Ascending aorta (tissue), 2 donors: ENCODE results near the gene STK35. TPM values are rescaled to one million over a fixed set of nuclear protein-coding genes. Genes with fewer than 3 reads are reported as not detected.

Source experiments
- DNase-seq, 2 donors: peaks; one replicate each; pipeline ENCODE4 v3.0.0-alpha.2; 2019; ENCODE audit warnings: low spot score in 2 of 2
- H3K27ac ChIP-seq, 2 donors: fragments of 200-600 bp; sonication (generic); one replicate each; pipeline ENCODE4 v1.5.1; 2016 to 2017; ENCODE audit warnings: mild to moderate bottlenecking in 1 of 2
- H3K27me3 ChIP-seq: fragments of 200-600 bp; sonication (generic); one replicate; pipeline ENCODE4 v1.5.1; 2017
- H3K36me3 ChIP-seq, 2 donors: fragments of 200-600 bp; sonication (generic); one replicate each; pipeline ENCODE4 v1.5.1; 2016
- H3K4me1 ChIP-seq, 2 donors: fragments of 200-600 bp; sonication (generic); one replicate each; pipeline ENCODE4 v1.5.1; 2016 to 2017; ENCODE audit warnings: mild to moderate bottlenecking in 1 of 2
- H3K4me3 ChIP-seq, 2 donors: fragments of 200-600 bp; sonication (generic); one replicate each; pipeline ENCODE4 v1.5.1; 2016 to 2017; ENCODE audit warnings: mild to moderate bottlenecking in 1 of 2
- H3K9me3 ChIP-seq, 2 donors: fragments of 200-600 bp; sonication (generic); one replicate each; pipeline ENCODE4 v1.5.1; 2016
- CTCF ChIP-seq, 3 experiments: fragments of 200-600 bp in 2 of 3; fragments of 450-650 bp in 1 of 3; sonication (generic) in 2 of 3; IDR thresholded peaks; one replicate each; pipeline ENCODE4 v1.5.1; 2016 to 2019; ENCODE audit warnings: antibody characterized with exemption in 3 of 3, mild to moderate bottlenecking in 1 of 3, moderate library complexity in 1 of 3
- intact Hi-C: fragments of 100-400 bp; cut with DNase I; formaldehyde crosslinking; loops from one replicate; pipeline ENCODE4 v1.15.1; 2023
- total RNA-seq: library from RNA; depleted of rRNA; stranded (reverse); fragments of >200 nt; gene quantifications from one replicate; pipeline ENCODE4 v1.1.0, GENCODE V29; 2016

The STK35 gene
- total RNA-seq, 1 donor from 2014 or later, result 11.2 TPM

GRCh38 chr20:2059411-2059810 lies 42.2 kb upstream of the STK35 start:
- intact Hi-C loops, result no loop called here
- DNase-seq, result no peak
- H3K9me3 ChIP-seq, result no peaks in the 10 kb centered on the region
- no peak overlapping the region for H3K4me3 ChIP-seq
- TF ChIP-seq CTCF (IDR thresholded peaks at IDR 0.05), result no peak
- H3K27ac ChIP-seq, result no peak overlapping the region
- no peaks in the 10 kb centered on the region for H3K36me3 ChIP-seq
- no peaks in the 10 kb centered on the region for H3K27me3 ChIP-seq
- no peaks in the 10 kb centered on the region for H3K4me1 ChIP-seq

GRCh38 chr20:2065099-2065498 lies 36.5 kb upstream of the STK35 start:
- intact Hi-C loops, result no loop called here
- Histone ChIP-seq H3K4me3 (no peak overlapping the region), H3K36me3 (no peaks in the 10 kb centered on the region), H3K27me3 (no peaks in the 10 kb centered on the region), H3K27ac (no peak overlapping the region), H3K4me1 (no peaks in the 10 kb centered on the region), H3K9me3 (no peaks in the 10 kb centered on the region)
- TF ChIP-seq CTCF (IDR thresholded peaks at IDR 0.05), result no peak
- DNase-seq, result no peak

- no peak overlapping the region for H3K4me3 ChIP-seq
- no peaks in the 10 kb centered on the region for H3K36me3 ChIP-seq
- H3K4me1 ChIP-seq, result no peaks in the 10 kb centered on the region
- no peak for TF ChIP-seq CTCF (IDR thresholded peaks at IDR 0.05)
- no peak overlapping the region for H3K27ac ChIP-seq
- intact Hi-C loops, result no loop called here
- no peaks in the 10 kb centered on the region for H3K9me3 ChIP-seq
- H3K27me3 ChIP-seq, result no peaks in the 10 kb centered on the region
- no peak for DNase-seq
These were observed 35.0 kb upstream of the STK35 start for GRCh38 chr20:2066461-2067122.

- DNase-seq, result no peak
- TF ChIP-seq CTCF (IDR thresholded peaks at IDR 0.05), result no peak
- Histone ChIP-seq H3K9me3 (no peaks in the 10 kb centered on the region), H3K4me3 (no peak overlapping the region), H3K27me3 (no peaks in the 10 kb centered on the region), H3K36me3 (no peaks in the 10 kb centered on the region), H3K27ac (no peak overlapping the region), H3K4me1 (no peaks in the 10 kb centered on the region)
- intact Hi-C loops, result no loop called here
These were observed 20.9 kb upstream of the STK35 start for GRCh38 chr20:2080532-2081224.

GRCh38 chr20:2084703-2085102 lies 16.9 kb upstream of the STK35 start:
- H3K4me1 ChIP-seq, result no peaks in the 10 kb centered on the region
- no peak overlapping the region for H3K27ac ChIP-seq
- H3K9me3 ChIP-seq, result no peaks in the 10 kb centered on the region
- no peak for DNase-seq
- no peaks in the 10 kb centered on the region for H3K36me3 ChIP-seq
- intact Hi-C loops, result no loop called here
- no peak overlapping the region for H3K4me3 ChIP-seq
- no peaks in the 10 kb centered on the region for H3K27me3 ChIP-seq
- TF ChIP-seq CTCF (IDR thresholded peaks at IDR 0.05), result no peak
